ENCODE measurements around the gene CNTNAP2. TPM values are rescaled to one million over a fixed set of nuclear protein-coding genes. Genes with fewer than 3 reads are reported as not detected.

CNTNAP2 gene
- total RNA-seq, 1 donor: 7.6 TPM

DNA sequence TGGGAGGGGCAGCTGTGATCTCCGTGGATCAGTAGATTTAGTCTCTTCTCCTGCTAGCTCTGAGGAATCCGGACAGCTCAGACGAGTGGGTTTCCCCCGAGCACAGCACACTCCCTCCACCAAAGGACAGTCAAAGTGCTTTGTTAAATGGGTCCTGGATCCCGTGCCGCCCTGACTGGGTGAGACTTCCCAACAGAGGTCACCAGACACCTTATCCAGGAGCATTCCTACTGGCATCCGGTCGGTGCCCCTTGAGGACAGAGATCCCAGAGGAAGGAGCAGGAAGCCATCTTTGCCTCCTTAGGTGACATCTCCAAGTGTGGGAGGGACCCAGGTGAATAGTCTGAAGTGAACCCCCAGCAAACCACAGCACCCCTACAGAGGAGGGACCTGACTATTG, 1148.9 kb downstream of the CNTNAP2 start:
- no peak overlapping the region for H3K4me3 ChIP-seq (ENCODE audit: insufficient read depth, low read length)
- H3K79me2 ChIP-seq (ENCODE audit: insufficient read depth, low read length): no peaks in the 10 kb centered on the region
- H3K9me3 ChIP-seq (ENCODE audit: low read depth, low read length): no peaks in the 10 kb centered on the region
- no peaks in the 10 kb centered on the region for H3K27me3 ChIP-seq (ENCODE audit: insufficient read depth, low read length)
- no peaks in the 10 kb centered on the region for H3K36me3 ChIP-seq (ENCODE audit: insufficient read depth, low read length)
- DNase-seq (ENCODE audit: insufficient read length, low spot score, missing footprints): no peak
- H2AFZ ChIP-seq (ENCODE audit: low read length): no peak overlapping the region
- H3K4me1 ChIP-seq (ENCODE audit: insufficient read depth, low read length): no peaks in the 10 kb centered on the region
- TF ChIP-seq, protein P1, sequence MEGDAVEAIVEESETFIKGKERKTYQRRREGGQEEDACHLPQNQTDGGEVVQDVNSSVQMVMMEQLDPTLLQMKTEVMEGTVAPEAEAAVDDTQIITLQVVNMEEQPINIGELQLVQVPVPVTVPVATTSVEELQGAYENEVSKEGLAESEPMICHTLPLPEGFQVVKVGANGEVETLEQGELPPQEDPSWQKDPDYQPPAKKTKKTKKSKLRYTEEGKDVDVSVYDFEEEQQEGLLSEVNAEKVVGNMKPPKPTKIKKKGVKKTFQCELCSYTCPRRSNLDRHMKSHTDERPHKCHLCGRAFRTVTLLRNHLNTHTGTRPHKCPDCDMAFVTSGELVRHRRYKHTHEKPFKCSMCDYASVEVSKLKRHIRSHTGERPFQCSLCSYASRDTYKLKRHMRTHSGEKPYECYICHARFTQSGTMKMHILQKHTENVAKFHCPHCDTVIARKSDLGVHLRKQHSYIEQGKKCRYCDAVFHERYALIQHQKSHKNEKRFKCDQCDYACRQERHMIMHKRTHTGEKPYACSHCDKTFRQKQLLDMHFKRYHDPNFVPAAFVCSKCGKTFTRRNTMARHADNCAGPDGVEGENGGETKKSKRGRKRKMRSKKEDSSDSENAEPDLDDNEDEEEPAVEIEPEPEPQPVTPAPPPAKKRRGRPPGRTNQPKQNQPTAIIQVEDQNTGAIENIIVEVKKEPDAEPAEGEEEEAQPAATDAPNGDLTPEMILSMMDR (IDR thresholded peaks at IDR 0.05; ENCODE audit: extremely low read depth, low read depth, low read length): no peak
- no peaks in the 10 kb centered on the region for H4K20me1 ChIP-seq (ENCODE audit: insufficient read depth, low read length)
- H3K4me2 ChIP-seq (ENCODE audit: insufficient read depth, low read length): no peak overlapping the region
- no peak overlapping the region for H3K27ac ChIP-seq (ENCODE audit: low read depth, low read length)

DNA sequence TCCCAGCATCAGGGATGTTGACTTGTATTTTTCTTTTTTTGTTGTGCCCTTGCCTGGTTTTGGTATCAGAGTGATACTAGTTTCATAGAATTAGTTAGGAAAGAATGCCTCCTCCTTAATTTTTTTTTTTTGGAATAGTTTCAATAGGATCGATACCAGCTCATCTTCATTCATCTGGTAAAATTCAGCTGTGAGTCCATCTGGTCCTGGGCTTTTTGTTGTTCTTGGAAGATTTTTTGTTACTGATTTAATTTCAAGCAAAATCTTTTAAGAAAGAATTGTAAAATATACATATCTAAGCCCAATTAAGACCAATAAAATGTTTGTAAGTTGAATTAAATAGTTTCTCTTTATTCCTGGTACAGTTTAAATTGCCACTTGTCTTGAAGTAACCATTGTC, 1159.5 kb downstream of the CNTNAP2 start:
- no peaks in the 10 kb centered on the region for H3K79me2 ChIP-seq (ENCODE audit: insufficient read depth, low read length)
- DNase-seq (ENCODE audit: insufficient read length, low spot score, missing footprints): no peak
- H2AFZ ChIP-seq (ENCODE audit: low read length): no peak overlapping the region
- no peak overlapping the region for H3K4me3 ChIP-seq (ENCODE audit: insufficient read depth, low read length)
- H4K20me1 ChIP-seq (ENCODE audit: insufficient read depth, low read length): no peaks in the 10 kb centered on the region
- no peaks in the 10 kb centered on the region for H3K4me1 ChIP-seq (ENCODE audit: insufficient read depth, low read length)
- TF ChIP-seq, protein P1 (IDR thresholded peaks at IDR 0.05; ENCODE audit: extremely low read depth, low read depth, low read length): no peak
- H3K9me3 ChIP-seq (ENCODE audit: low read depth, low read length): no peaks in the 10 kb centered on the region
- no peaks in the 10 kb centered on the region for H3K36me3 ChIP-seq (ENCODE audit: insufficient read depth, low read length)
- no peaks in the 10 kb centered on the region for H3K27me3 ChIP-seq (ENCODE audit: insufficient read depth, low read length)
- no peak overlapping the region for H3K27ac ChIP-seq (ENCODE audit: low read depth, low read length)
- no peak overlapping the region for H3K4me2 ChIP-seq (ENCODE audit: insufficient read depth, low read length)

DNA sequence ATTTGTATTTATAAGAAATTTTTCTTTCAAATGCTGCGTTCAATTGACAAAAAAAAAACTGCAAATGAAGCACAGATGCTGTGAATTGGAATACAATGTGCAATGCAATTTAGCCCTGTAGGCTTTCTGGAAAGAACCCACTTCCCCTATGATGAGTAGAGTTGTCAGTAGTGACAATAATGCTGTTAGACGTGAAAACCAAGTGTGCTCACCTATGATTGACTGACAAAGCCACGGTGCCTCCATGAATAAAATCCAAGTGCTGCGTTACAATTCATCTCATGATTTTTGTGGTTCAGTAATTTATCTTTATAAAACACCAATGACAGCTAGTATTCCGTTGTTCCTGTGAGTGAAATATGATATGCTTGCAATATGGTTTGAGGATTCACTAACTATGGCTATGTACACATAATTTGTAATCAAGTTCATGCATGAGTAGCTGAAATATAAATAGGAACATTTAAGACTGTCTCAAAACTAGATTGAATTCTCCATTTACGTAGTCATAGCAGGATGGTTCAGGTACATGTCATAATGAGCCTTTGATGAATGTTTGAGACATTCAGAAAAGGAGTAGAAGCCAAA, 1160.3 kb downstream of the CNTNAP2 start:
- Histone ChIP-seq H3K27me3 (ENCODE audit: insufficient read depth, low read length) (no peaks in the 10 kb centered on the region), H3K9me3 (ENCODE audit: low read depth, low read length) (no peaks in the 10 kb centered on the region), H3K4me1 (ENCODE audit: insufficient read depth, low read length) (no peaks in the 10 kb centered on the region), H3K27ac (ENCODE audit: low read depth, low read length) (no peak overlapping the region), H3K4me3 (ENCODE audit: insufficient read depth, low read length) (no peak overlapping the region), H3K36me3 (ENCODE audit: insufficient read depth, low read length) (no peaks in the 10 kb centered on the region), H4K20me1 (ENCODE audit: insufficient read depth, low read length) (no peaks in the 10 kb centered on the region), H3K4me2 (ENCODE audit: insufficient read depth, low read length) (no peak overlapping the region), H3K79me2 (ENCODE audit: insufficient read depth, low read length) (no peaks in the 10 kb centered on the region), H2AFZ (ENCODE audit: low read length) (no peak overlapping the region)
- no peak for DNase-seq (ENCODE audit: insufficient read length, low spot score, missing footprints)
- TF ChIP-seq, protein P1 (IDR thresholded peaks at IDR 0.05; ENCODE audit: extremely low read depth, low read depth, low read length): no peak

DNA sequence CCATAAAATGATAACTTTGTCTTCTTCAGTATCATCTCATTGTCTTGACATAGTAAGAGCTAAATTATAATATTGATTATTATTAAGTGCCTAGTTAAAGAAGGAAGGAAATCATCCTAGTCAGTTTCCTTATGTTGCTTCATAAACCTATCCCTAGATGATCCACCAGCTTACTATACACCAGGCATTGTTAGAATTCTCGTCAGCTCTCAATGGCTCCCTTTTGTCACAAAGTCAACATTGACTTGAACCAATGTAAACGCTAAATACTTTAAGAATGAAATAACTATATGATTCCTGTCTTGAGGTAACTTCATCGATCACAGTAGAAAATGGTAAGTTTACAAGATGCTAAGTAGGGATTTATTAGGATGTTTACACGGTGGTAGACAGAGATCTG, 1162.9 kb downstream of the CNTNAP2 start:
- Histone ChIP-seq H3K36me3 (ENCODE audit: insufficient read depth, low read length) (no peaks in the 10 kb centered on the region), H3K27ac (ENCODE audit: low read depth, low read length) (no peak overlapping the region), H3K79me2 (ENCODE audit: insufficient read depth, low read length) (no peaks in the 10 kb centered on the region), H3K27me3 (ENCODE audit: insufficient read depth, low read length) (no peaks in the 10 kb centered on the region), H4K20me1 (ENCODE audit: insufficient read depth, low read length) (no peaks in the 10 kb centered on the region), H3K4me1 (ENCODE audit: insufficient read depth, low read length) (no peaks in the 10 kb centered on the region), H3K9me3 (ENCODE audit: low read depth, low read length) (no peaks in the 10 kb centered on the region), H3K4me2 (ENCODE audit: insufficient read depth, low read length) (no peak overlapping the region), H3K4me3 (ENCODE audit: insufficient read depth, low read length) (no peak overlapping the region), H2AFZ (ENCODE audit: low read length) (peak overlapping the region; percentile 3)
- TF ChIP-seq, protein P1 (IDR thresholded peaks at IDR 0.05; ENCODE audit: extremely low read depth, low read depth, low read length): no peak
- DNase-seq (ENCODE audit: insufficient read length, low spot score, missing footprints): no peak
